Central memory CD8-positive, alpha-beta T cell (primary cell): ENCODE results near the gene CACNB3.
A peak's percentile ranks its signal among the peaks of the same experiment; 100 is the strongest.
"Not testable (repeated sequence)": the region's sequence is repeated elsewhere in the genome, so short reads cannot be mapped to it uniquely, and the experiment has no call there.

Experiments
- ATAC-seq: fragments of 150-1000 bp; cut with Tn5 transposase; replicated peaks from 2 replicates; pipeline ENCODE4 v1.10.0; 2022; ENCODE audit warnings: mild to moderate bottlenecking, moderate FRiP score, moderate number of reproducible peaks; ENCODE audit not compliant: poor library complexity, severe bottlenecking; ENCODE audit errors: extremely low read depth
- DNase-seq, 2 donors: peaks; one replicate each; pipeline ENCODE4 v3.0.0; 2021; ENCODE audit warnings: low spot score in 2 of 2
- H3K27ac Mint-ChIP-seq: one replicate; pipeline ENCODE4 v1.8.0; 2022; ENCODE audit warnings: low read depth, mild to moderate bottlenecking, moderate library complexity, mixed read lengths
- H3K27me3 Mint-ChIP-seq: one replicate; pipeline ENCODE4 v1.8.0; 2022; ENCODE audit warnings: mixed read lengths
- H3K36me3 Mint-ChIP-seq: one replicate; pipeline ENCODE4 v1.8.0; 2022; ENCODE audit warnings: mild to moderate bottlenecking, moderate library complexity, mixed read lengths; ENCODE audit not compliant: insufficient read depth
- H3K4me1 Mint-ChIP-seq: one replicate; pipeline ENCODE4 v1.8.0; 2022; ENCODE audit warnings: mixed read lengths
- H3K4me3 Mint-ChIP-seq: one replicate; pipeline ENCODE4 v1.8.0; 2022; ENCODE audit warnings: mild to moderate bottlenecking, moderate library complexity, mixed read lengths
- H3K9me3 Mint-ChIP-seq: one replicate; pipeline ENCODE4 v1.8.0; 2022; ENCODE audit warnings: mixed read lengths

Gene CACNB3

DNA sequence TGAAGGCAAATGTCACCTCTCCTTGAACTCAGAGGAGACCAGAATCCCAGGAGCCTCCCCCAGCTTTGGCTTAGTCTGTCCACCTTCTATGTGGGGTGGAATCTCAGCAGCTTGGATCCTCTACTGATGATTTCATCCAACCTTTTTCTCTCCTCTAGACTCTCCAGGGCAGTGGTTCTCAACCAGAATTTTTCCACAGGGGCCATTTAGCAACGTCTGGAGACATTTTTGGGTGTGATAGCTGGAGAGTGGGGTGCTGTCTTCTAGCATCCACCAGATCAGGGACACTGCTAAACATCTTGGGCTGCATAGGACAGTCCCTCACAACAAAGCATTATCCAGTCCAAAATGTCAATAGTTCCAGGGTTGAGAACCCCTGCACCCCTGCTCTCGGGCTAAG lies 38.1 kb downstream of the CACNB3 start:
- no peak for ATAC-seq
- H3K27ac Mint-ChIP-seq, result no peak overlapping the region

GRCh38 chr12:48857278-48857994 lies 39.1 kb downstream of the CACNB3 start:
- Mint-ChIP-seq H3K27me3 (peaks cover 17% of the 10 kb centered on the region), H3K36me3 (peaks cover 5% of the 10 kb centered on the region), H3K27ac (no peak overlapping the region), H3K4me1 (peaks cover 10% of the 10 kb centered on the region), H3K4me3 (no peak overlapping the region), H3K9me3 (no peaks in the 10 kb centered on the region)
- DNase-seq (no peak), ATAC-seq (no peak)

More for the DNA sequence above, 38.1 kb downstream of the CACNB3 start:
- H3K4me1 Mint-ChIP-seq, result peaks cover 11% of the 10 kb centered on the region
- no peaks in the 10 kb centered on the region for H3K9me3 Mint-ChIP-seq
- peaks cover 12% of the 10 kb centered on the region for H3K36me3 Mint-ChIP-seq
- DNase-seq, result no peak
- peaks cover 7% of the 10 kb centered on the region for H3K27me3 Mint-ChIP-seq
- H3K4me3 Mint-ChIP-seq, result no peak overlapping the region

GRCh38 chr12:48858043-48858442 lies 39.7 kb downstream of the CACNB3 start:
- H3K4me1 Mint-ChIP-seq, result peaks cover 4% of the 10 kb centered on the region
- peaks cover 3% of the 10 kb centered on the region for H3K36me3 Mint-ChIP-seq
- H3K4me3 Mint-ChIP-seq, result no peak overlapping the region
- H3K9me3 Mint-ChIP-seq, result no peaks in the 10 kb centered on the region
- DNase-seq (no peak), ATAC-seq (no peak)
- no peak overlapping the region for H3K27ac Mint-ChIP-seq
- peaks cover 23% of the 10 kb centered on the region for H3K27me3 Mint-ChIP-seq

DNA sequence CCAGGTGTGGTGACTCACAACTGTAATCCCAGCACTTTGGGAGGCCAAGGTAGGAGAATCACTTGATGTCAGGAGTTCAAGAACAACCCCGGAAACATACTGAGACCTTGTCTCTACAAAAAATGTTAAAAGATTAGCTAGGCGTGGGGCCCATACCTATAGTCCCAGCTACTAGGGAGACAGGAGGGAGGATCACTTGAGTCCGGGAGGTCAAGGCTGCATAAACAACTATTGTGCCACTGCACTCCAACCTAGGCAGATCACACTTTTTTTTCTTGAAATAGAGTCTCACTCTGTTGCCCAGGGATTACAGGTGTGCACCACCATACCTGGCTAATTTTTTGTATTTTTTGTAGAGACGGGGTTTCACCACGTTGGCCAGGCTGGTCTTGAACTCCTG lies 41.3 kb downstream of the CACNB3 start:
- peaks cover 39% of the 10 kb centered on the region for H3K27me3 Mint-ChIP-seq
- no peak for ATAC-seq
- DNase-seq, result no peak
- H3K27ac Mint-ChIP-seq, result no peak overlapping the region
- H3K4me1 Mint-ChIP-seq, result peaks cover 7% of the 10 kb centered on the region
- no peak overlapping the region for H3K4me3 Mint-ChIP-seq
- H3K9me3 Mint-ChIP-seq, result no peaks in the 10 kb centered on the region
- peaks cover 3% of the 10 kb centered on the region for H3K36me3 Mint-ChIP-seq

DNA sequence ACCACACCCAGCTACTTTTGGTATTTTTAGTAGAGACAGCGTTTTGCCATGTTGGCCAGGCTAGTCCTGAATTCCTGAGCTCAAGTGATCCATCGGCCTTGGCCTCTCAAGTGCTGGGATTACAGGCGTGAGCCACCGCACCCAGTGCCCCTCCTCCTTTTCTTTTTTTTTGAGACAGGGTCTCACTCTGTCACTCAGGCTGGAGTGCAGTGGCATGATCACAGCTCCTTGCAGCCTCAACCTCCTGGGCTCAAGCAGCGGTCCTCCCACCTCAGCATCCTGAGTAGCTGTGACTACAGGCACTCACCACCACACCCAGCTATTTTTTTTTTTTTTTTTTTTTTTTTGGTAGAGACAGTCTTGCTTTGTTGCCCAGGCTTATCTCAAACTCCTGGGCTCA lies 41.9 kb downstream of the CACNB3 start:
- H3K9me3 Mint-ChIP-seq, ATAC-seq, DNase-seq, H3K27ac Mint-ChIP-seq, H3K4me3 Mint-ChIP-seq, H3K36me3 Mint-ChIP-seq: not testable (repeated sequence)
- peaks cover 14% of the 10 kb centered on the region for H3K4me1 Mint-ChIP-seq
- H3K27me3 Mint-ChIP-seq, result peaks cover 41% of the 10 kb centered on the region

DNA sequence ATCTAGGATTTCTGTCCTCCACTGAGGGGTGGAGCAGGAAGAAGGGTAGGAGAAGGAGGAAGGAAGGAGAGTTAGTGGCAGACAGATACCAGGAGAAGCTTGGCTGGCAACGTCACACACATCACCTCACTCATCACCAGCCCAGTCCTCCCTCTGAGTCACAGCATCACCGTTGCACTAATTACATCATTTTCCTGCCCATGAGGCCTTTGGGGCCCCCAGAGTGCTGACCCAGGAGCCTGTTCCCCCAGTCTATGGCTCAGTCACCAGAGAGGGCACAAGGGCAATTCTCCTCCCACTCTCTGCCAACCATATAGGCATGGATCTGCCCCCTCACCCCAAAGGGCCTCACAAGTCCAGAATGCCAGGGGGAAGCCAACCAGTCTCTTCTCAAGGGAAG lies 42.8 kb downstream of the CACNB3 start:
- peaks cover 41% of the 10 kb centered on the region for H3K27me3 Mint-ChIP-seq
- ATAC-seq (no peak), DNase-seq (no peak)
- peaks cover 10% of the 10 kb centered on the region for H3K36me3 Mint-ChIP-seq
- H3K27ac Mint-ChIP-seq, result no peak overlapping the region
- no peaks in the 10 kb centered on the region for H3K9me3 Mint-ChIP-seq
- peaks cover 23% of the 10 kb centered on the region for H3K4me1 Mint-ChIP-seq
- H3K4me3 Mint-ChIP-seq, result no peak overlapping the region

- no peak for ATAC-seq
- Mint-ChIP-seq H3K27ac (no peak overlapping the region), H3K4me1 (peaks cover 24% of the 10 kb centered on the region), H3K4me3 (no peak overlapping the region), H3K27me3 (peaks cover 41% of the 10 kb centered on the region), H3K36me3 (peaks cover 10% of the 10 kb centered on the region), H3K9me3 (no peaks in the 10 kb centered on the region)
- no peak for DNase-seq
These were observed 44.5 kb downstream of the CACNB3 start for GRCh38 chr12:48862760-48863159.

DNA sequence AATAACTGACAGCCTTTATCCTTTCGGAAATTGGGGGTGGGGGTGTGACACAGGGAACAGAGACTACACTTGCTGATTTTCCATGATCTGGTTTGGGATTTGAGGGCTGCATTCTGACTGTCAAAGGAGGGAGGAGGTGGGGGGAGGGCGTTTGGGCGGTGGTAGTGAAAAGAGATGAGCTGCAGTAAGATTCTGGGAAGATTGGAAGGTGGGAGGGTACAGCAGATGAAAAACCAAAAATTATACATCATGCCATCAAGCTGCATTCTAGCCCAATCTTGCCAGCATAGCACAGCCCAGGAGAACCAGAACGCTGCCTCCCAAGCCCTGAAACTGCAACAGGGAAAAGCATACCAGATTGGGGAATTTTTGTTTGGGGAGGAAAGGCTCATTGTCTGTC lies 45.0 kb downstream of the CACNB3 start:
- no peak overlapping the region for H3K27ac Mint-ChIP-seq
- peaks cover 10% of the 10 kb centered on the region for H3K36me3 Mint-ChIP-seq
- DNase-seq (no peak), ATAC-seq (no peak)
- no peak overlapping the region for H3K4me3 Mint-ChIP-seq
- H3K9me3 Mint-ChIP-seq, result no peaks in the 10 kb centered on the region
- peaks cover 41% of the 10 kb centered on the region for H3K27me3 Mint-ChIP-seq
- peaks cover 24% of the 10 kb centered on the region for H3K4me1 Mint-ChIP-seq

DNA sequence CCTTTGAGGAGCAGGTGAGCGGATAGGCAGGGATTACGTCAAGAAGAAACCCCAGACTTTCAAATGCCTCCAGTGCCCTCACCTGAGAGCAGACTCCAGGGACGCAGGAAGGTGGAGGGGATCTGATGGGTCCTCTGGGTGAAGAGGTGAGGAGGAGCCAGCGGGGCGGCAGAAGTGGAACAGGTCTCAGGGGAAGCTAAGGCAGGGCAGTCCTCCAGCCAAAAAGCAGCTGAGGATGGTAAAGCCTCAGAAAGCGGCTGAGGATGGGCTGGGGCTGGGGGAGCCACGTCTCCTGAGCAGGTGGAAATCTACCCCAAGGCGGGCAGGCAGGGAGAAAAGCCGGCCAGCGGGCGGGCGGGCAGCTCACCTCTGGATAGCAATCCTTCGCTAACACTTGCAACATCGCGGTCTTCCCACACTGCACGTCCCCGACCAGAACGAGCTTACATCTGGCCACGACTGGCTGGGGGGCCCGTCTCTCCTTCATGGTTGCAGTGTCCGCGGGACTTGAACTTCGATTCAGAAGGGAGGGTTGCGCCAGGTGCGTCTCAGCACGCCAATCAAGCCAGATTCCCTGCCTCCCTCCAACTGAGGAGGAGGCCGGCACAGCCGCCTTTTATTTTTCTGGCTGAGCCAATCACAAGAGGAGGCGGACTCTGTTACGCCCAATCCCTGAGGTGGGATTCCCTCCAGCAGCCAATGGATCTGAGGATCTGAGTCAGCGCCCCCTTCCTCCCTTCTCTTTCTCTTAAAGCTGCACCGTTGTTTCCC lies 47.2 kb downstream of the CACNB3 start, which contains the start of gene RND1:
TSS of gene RND1 (minus strand) at position 590 of the 771 bp plus-strand sequence. CDS start at position 487, 103 bp downstream.
- peak; percentile 93 for ATAC-seq
- Mint-ChIP-seq H3K36me3 (peaks cover 10% of the 10 kb centered on the region), H3K9me3 (no peaks in the 10 kb centered on the region), H3K4me3 (peak within 1 kb of the TSS; percentile 78), H3K4me1 (peaks cover 24% of the 10 kb centered on the region), H3K27ac (peak within 1 kb of the TSS; percentile 87), H3K27me3 (peaks cover 41% of the 10 kb centered on the region)
- peak; percentile 64 to 77 for DNase-seq

DNA sequence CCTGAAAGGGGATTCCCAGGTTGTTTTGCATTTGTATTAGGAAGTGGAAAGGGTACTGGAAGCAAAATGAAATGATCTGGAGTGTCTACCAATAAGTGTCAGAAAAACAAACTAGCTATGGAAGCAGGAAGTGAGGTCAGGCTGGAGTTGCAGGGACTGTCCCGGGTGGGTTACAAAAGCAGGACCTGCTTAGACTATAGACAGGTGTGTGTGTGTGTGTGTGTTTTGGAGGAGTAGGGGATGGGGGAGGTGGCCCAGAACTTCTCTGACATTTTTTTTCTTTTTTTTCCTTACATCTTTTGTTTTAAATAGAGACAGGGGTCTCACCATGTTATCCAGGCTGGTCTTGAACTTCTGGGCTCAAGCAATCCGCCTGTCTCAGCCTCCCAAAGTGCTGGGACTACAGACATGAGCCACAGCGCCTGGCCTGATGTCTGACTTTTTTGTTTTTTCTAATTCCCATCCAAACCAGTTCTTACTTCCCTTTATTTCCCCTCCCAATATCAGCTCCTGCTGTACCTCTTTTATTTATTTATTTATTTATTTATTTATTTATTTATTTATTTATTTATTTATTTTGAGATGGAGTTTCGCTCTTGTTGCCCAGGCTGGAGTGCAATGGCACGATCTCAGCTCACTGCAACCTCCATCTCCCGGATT lies 47.9 kb downstream of the CACNB3 start:
- ATAC-seq, result peak; percentile 39
- peak overlapping the region; percentile 87 for H3K27ac Mint-ChIP-seq
- no peak for DNase-seq
- H3K4me3 Mint-ChIP-seq, result peak overlapping the region; percentile 78
- peaks cover 36% of the 10 kb centered on the region for H3K27me3 Mint-ChIP-seq
- no peaks in the 10 kb centered on the region for H3K9me3 Mint-ChIP-seq
- H3K4me1 Mint-ChIP-seq, result peaks cover 24% of the 10 kb centered on the region
- H3K36me3 Mint-ChIP-seq, result peaks cover 10% of the 10 kb centered on the region

- Mint-ChIP-seq H3K27ac (no peak overlapping the region), H3K9me3 (no peaks in the 10 kb centered on the region), H3K4me3 (no peak overlapping the region)
These were observed 50.2 kb downstream of the CACNB3 start for GRCh38 chr12:48868451-48868850.

DNA sequence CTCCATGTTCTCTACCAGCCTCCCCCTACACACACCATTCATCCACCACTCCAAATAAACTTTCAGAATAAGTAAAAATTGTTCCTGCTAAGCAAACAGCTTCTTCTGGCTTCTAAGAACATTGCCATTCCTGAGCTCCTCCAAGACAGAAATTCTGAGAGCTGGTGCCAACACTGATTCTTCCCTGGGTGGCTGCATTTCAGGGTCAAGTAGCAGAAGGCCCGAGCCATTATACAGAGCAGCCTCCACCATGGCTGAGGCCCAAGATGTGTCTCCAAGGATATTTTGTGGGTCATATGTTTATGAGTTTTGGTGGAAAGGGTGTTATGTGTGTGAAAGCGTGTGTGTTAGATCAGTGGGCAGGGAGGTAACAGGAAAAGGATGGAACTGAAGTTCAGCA lies 50.9 kb downstream of the CACNB3 start:
- H3K9me3 Mint-ChIP-seq, result no peaks in the 10 kb centered on the region
- peaks cover 6% of the 10 kb centered on the region for H3K27me3 Mint-ChIP-seq
- DNase-seq, result no peak
- H3K4me3 Mint-ChIP-seq, result no peak overlapping the region
- peaks cover 9% of the 10 kb centered on the region for H3K36me3 Mint-ChIP-seq
- ATAC-seq, result no peak
- no peak overlapping the region for H3K27ac Mint-ChIP-seq
- H3K4me1 Mint-ChIP-seq, result peaks cover 21% of the 10 kb centered on the region

More at GRCh38 chr12:48868451-48868850, 50.2 kb downstream of the CACNB3 start:
- ATAC-seq, result no peak
- Mint-ChIP-seq H3K36me3 (peaks cover 9% of the 10 kb centered on the region), H3K4me1 (peaks cover 24% of the 10 kb centered on the region), H3K27me3 (peaks cover 13% of the 10 kb centered on the region)
- DNase-seq, result no peak
